ENCODE measurements around the gene CRB1.

The CRB1 gene

GRCh38 chr1:197284966-197285365, 16.9 kb downstream of the CRB1 start:
- Mint-ChIP-seq H3K9me3 (no peaks in the 10 kb centered on the region), H3K4me3 (no peak overlapping the region), H3K27ac (peak overlapping the region in 1 of 3 experiments; percentile 11), H3K36me3 (ENCODE audit: low read depth) (no peaks in the 10 kb centered on the region), H3K4me1 (no peaks in the 10 kb centered on the region), H3K27me3 (ENCODE audit: low read depth) (no peaks in the 10 kb centered on the region)
- TF ChIP-seq CTCF (IDR thresholded peaks at IDR 0.05; ENCODE audit: unreplicated experiment in 3 of 3): no peak

- no peak overlapping the region for H3K27ac Mint-ChIP-seq
These were observed 17.6 kb downstream of the CRB1 start for GRCh38 chr1:197285526-197286205.

GRCh38 chr1:197286634-197287033, 18.6 kb downstream of the CRB1 start:
- Mint-ChIP-seq H3K27me3 (ENCODE audit: low read depth) (no peaks in the 10 kb centered on the region), H3K9me3 (no peaks in the 10 kb centered on the region), H3K4me1 (no peaks in the 10 kb centered on the region), H3K27ac (no peak overlapping the region), H3K4me3 (no peak overlapping the region), H3K36me3 (ENCODE audit: low read depth) (no peaks in the 10 kb centered on the region)
- no peak for TF ChIP-seq CTCF (IDR thresholded peaks at IDR 0.05; ENCODE audit: unreplicated experiment in 3 of 3)

More at GRCh38 chr1:197285526-197286205, 17.6 kb downstream of the CRB1 start:
- H3K9me3 Mint-ChIP-seq: no peaks in the 10 kb centered on the region
- no peak for TF ChIP-seq CTCF (IDR thresholded peaks at IDR 0.05; ENCODE audit: unreplicated experiment in 3 of 3)
- no peaks in the 10 kb centered on the region for H3K27me3 Mint-ChIP-seq (ENCODE audit: low read depth)
- no peaks in the 10 kb centered on the region for H3K36me3 Mint-ChIP-seq (ENCODE audit: low read depth)
- H3K4me1 Mint-ChIP-seq: no peaks in the 10 kb centered on the region
- H3K4me3 Mint-ChIP-seq: no peak overlapping the region

GRCh38 chr1:197287863-197288262, 19.8 kb downstream of the CRB1 start:
- no peaks in the 10 kb centered on the region for H3K27me3 Mint-ChIP-seq (ENCODE audit: low read depth)
- no peaks in the 10 kb centered on the region for H3K4me1 Mint-ChIP-seq
- no peak for TF ChIP-seq CTCF (IDR thresholded peaks at IDR 0.05; ENCODE audit: unreplicated experiment in 3 of 3)
- H3K9me3 Mint-ChIP-seq: peaks cover 2% of the 10 kb centered on the region
- H3K4me3 Mint-ChIP-seq: no peak overlapping the region
- H3K27ac Mint-ChIP-seq: no peak overlapping the region
- H3K36me3 Mint-ChIP-seq (ENCODE audit: low read depth): no peaks in the 10 kb centered on the region

GRCh38 chr1:197302775-197303174, 34.7 kb downstream of the CRB1 start:
- peaks cover 13% of the 10 kb centered on the region for H3K4me1 Mint-ChIP-seq
- H3K4me3 Mint-ChIP-seq: no peak overlapping the region
- no peaks in the 10 kb centered on the region for H3K36me3 Mint-ChIP-seq (ENCODE audit: low read depth)
- no peaks in the 10 kb centered on the region for H3K9me3 Mint-ChIP-seq
- no peak for TF ChIP-seq CTCF (IDR thresholded peaks at IDR 0.05; ENCODE audit: unreplicated experiment in 3 of 3)
- H3K27ac Mint-ChIP-seq: no peak overlapping the region
- no peaks in the 10 kb centered on the region for H3K27me3 Mint-ChIP-seq (ENCODE audit: low read depth)

- Mint-ChIP-seq H3K4me3 (no peak overlapping the region), H3K36me3 (ENCODE audit: low read depth) (no peaks in the 10 kb centered on the region), H3K9me3 (no peaks in the 10 kb centered on the region), H3K27ac (no peak overlapping the region), H3K4me1 (peaks cover 13% of the 10 kb centered on the region), H3K27me3 (ENCODE audit: low read depth) (no peaks in the 10 kb centered on the region)
- no peak for TF ChIP-seq CTCF (IDR thresholded peaks at IDR 0.05; ENCODE audit: unreplicated experiment in 3 of 3)
These were observed 35.4 kb downstream of the CRB1 start for GRCh38 chr1:197303463-197303862.

Measured in nephron (organoid).